ENCODE results near the gene AKIP1.
"Not testable (repeated sequence)": the region's sequence is repeated elsewhere in the genome, so short reads cannot be mapped to it uniquely, and the experiment has no call there.

The AKIP1 gene, protein sequence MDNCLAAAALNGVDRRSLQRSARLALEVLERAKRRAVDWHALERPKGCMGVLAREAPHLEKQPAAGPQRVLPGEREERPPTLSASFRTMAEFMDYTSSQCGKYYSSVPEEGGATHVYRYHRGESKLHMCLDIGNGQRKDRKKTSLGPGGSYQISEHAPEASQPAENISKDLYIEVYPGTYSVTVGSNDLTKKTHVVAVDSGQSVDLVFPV

DNA sequence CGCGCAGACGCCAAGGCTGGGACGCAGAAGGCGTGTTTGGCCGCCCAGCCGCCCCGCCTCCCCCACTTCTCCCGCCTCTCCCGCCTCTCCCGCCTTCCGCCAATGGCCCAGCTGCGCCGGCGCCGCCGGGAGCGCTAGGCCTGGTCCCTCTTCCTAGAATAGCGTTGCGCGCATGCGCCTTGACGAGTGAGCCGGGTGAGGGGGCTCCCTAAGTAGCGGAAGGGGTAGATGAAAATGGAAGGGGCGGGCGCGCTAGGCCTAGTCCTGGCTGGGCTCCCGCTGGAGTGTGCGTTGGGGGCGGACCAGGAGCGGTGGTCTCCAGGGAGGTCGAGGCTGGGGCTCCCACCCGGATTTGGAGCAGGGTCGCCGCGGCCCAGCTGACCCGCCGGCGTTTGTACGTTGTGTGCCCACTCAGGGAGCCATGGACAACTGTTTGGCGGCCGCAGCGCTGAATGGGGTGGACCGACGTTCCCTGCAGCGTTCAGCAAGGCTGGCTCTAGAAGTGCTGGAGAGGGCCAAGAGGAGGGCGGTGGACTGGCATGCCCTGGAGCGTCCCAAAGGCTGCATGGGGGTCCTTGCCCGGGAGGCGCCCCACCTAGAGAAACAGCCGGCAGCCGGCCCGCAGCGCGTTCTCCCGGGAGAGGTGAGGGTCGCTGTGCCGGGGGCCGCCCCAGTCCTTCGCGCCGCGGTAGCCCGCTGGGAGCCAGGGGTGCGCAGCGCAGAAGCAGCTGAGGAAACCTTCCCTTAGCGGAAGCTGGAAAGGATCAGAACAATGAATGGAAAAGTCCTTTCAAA is at the start of gene AKIP1:
TSS of gene AKIP1 (plus strand) at position 161 of the 795 bp plus-strand sequence. CDS start at position 422, 261 bp downstream.
- peak; percentile 55 to 69 (median 61) for DNase-seq (ENCODE audit: low read depth in 3 of 3)

DNA sequence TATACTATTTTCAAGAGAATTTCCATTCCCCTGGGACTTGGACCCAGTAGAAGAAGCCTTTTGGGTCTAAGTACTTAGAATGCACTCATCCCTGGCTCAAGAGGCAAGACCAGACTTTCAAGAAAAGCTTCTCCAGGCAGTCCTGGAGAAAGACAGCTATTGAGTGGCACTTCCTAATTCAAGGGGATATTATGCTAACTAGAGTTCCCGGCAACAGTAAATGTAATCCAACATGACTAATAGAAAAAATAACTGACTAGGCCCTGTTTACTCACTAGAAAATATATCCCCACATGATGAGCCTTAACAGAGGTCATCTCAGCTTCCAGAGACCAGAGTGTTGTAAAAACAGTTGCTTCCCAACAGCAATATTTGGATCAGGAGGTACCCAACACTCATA is 47.2 kb upstream of the AKIP1 start:
- no peak for DNase-seq (ENCODE audit: low read depth in 3 of 3)

DNA sequence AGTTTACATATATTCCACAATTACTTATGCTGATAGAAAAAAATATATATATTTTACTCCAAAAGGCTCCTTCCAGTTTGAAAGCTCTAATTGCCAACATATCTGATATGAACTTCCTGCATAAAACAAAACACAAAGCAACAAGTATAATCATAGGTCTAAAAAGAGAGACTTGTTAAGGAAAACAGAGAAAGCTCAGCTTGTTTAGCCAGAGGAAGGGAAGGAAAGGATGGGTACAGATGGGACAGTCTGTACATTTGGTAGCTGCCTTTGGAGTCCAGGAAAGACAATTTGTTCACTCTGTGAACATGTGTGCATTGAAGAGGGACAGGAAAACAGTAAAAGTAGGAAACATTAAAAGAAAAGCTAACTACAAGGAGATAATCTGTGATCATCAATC is 45.7 kb upstream of the AKIP1 start:
- DNase-seq (ENCODE audit: low read depth in 3 of 3): no peak

DNA sequence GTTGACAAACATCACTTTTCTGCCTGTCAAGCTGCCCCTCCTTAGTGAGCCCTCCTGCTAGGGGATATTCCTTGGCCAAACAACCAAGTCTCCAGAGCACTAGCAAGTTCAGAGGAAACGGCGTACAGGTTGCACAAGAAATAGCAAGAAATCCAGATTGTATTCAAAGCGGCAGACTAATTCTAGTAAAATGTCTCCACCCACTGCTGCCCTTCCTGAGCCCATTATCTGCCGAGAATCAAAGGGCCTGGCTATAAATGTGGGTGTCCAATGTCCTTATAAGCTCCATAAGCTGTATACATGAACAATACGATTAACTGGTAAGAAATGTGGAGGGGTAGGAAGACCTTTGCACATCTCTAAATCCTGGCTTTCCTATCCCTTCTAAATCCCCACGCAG is 44.0 kb upstream of the AKIP1 start:
- no peak for DNase-seq (ENCODE audit: low read depth in 3 of 3)

DNA sequence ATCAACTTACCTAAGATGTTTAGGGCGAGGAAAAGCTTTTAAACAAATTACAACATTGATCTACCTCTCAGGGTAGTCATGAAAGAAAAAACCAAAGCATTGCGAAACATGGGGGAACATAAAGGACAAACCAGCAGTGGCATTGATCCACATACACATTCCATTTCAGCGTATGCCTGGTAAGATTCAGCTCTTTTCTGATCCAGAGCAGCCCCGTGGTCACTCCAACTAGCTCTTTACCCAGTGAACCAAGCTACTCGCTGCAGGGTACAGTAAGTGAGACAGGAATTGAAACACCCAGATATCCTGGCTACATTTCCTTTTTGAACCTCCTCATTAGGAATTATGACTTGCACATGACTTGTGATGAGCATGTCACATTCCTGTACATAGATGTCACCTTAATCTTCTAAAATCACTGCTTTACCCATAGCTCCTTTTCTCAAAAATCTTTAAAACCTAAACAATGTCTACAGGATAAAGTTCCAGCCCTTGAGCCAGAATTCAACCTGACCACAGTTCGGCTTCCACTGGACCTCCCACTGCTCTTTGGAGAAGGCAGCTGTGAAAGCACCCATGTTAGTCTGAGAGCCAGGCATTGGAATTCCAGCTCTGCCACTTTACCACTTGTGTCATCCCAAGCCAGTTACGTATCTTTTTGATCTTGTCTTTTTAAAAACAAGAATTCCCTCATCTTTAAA is 42.9 kb upstream of the AKIP1 start:
- DNase-seq (ENCODE audit: low read depth in 3 of 3): no peak

DNA sequence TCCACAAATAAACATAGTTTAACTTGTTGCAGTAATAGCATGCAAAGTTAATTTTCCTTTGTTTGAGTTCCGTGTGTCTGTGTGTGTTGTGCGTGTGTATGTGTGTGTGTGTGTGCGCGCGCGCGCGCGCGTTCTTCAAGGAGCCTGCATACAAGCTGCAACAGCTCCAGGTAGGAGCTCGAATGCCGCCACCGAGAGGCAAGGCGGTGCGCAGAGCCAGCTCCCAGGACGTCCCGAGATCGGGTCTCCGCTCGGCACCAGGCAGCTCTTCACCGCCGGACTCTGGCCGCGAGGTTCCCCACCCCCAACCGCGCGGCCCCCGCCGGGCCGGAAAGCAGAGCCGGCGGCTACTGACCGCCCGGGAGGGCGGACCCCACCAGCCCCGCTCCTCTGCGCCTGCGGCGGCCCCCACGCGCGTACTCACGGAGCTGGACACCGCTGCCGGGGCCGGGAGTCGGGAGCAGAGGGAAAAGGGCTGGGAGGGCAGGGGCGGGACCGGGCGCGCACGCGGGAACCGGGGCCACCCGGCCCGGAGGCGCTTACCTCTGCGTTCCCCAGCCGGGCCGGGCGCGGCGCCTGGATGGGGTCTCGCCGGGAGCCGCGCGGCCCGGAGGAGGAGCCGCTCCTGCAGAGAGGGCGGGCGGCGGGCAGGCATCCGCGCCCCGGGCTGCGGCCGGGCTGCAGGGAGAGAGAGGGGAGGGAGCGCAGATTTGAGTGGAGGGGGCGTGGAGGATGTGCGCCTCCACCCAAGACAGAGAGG is 40.4 kb upstream of the AKIP1 start:
- peak in 1 of 3 experiments; percentile 0 for DNase-seq (ENCODE audit: low read depth in 3 of 3)

DNA sequence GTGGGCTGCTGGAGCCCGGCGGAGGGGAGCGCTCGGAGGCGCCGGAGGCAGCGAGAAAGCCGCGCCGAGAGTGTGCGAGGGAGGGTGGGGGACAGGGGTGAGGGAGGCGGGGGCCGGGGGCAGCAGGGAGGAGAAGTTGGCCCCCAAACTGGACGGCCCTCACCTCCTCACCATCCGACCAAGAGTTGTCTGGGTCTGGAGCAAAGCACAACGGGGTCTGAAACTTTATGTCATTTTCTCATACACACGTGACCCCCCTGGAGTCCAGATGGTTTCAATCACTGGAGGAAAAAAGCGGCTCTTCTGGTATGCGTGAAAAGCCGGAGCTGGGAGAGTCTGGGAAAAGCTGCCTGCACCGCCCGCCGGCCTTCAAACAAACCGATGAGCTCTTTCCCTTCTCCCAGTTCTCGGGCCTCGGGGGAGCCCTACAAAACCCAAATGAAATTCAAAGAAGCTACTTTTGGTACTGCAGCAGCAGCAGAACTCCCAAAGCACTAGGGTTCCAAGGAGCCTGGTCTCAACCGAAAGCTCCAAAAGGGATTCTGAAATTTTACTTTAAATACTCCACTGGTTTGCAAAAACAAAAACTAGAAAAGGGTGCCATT is 39.7 kb upstream of the AKIP1 start:
- DNase-seq (ENCODE audit: low read depth in 3 of 3): no peak

DNA sequence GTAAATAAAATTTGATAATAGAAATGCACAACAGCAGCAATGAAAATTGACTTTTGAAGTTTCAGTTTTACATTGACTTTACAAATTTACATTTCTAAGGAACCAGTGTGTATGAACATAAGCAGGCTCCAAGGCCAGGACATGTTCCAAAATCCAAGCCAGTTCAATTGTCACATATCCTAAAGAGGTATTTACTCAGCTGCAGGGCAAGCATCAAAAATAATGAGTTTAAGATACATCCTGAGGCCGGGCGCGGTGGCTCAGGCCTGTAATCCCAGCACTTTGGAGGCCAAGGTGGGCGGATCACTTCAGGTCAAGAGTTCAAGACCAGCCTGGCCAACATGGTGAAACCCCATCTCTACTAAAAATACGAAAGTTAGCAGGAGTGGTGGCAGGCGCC is 39.0 kb upstream of the AKIP1 start:
- no peak for DNase-seq (ENCODE audit: low read depth in 3 of 3)

DNA sequence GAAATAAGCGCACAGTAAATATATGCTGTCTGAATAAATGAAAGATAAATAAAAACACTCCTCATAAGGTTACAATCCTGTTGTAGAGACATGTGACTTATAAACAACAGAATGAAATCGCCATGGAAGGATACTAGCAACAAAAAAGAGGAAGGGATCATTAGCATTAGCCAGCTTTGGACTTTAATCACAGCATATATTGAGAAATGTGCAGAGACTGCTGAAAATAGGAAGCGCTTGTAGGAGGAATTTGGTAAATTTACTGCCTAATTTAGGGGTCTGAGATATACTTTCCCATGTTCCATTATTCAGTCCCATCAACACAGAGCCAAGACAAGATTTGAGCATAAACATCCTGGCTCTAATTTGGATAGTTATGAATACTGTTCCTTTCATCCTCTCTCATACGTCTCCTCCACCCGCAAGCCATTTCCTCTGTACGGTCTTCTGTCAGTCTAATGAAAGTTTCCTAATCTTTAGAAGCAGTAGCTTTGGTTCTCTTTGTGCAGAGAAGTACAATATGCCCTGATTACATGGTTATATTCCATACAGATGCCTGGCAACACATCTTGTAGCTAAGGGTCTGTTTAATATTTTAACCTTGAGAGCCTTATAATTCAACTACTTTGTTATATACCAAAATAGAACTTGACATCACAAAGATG is 37.1 kb upstream of the AKIP1 start:
- DNase-seq (ENCODE audit: low read depth in 3 of 3): no peak

DNA sequence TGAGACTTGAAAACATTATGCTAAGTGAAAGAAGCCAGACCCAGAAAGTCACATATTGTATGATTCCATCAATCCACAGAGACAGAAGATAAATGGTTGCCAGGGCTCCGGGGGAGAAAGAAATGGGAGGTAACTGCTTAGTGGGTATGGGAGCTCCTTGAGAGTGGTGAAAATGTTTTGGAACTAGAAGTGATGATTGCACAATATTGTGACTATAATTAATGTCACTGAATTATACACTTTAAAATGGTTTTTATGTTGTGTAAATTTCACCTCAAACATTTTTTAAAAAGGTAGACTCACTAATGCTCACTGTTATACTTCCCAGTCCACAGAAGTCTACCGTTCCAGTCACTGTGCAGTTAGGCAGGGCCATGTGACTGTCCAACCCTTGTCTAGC is 32.2 kb upstream of the AKIP1 start:
- no peak for DNase-seq (ENCODE audit: low read depth in 3 of 3)

DNA sequence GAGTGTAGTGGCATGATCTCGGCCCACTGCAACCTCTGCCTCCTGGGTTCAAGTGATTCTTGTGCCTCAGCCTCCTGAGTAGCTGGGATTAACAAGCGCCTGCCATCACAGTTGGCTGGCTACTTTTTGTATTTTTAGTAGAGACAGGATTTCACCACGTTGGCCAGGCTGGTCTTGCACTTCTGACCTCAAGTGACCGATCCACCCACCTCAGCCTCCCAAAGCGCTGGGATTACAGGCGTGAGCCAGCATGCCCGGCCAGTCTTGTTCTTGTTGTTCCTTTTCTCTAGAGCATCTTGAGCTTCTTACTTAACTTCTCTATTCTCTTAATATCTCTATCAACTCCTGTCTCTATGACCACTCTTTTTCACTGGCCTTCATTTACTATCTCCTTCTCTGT is 29.4 kb upstream of the AKIP1 start:
- not testable (repeated sequence) for DNase-seq (ENCODE audit: low read depth in 3 of 3)

DNA sequence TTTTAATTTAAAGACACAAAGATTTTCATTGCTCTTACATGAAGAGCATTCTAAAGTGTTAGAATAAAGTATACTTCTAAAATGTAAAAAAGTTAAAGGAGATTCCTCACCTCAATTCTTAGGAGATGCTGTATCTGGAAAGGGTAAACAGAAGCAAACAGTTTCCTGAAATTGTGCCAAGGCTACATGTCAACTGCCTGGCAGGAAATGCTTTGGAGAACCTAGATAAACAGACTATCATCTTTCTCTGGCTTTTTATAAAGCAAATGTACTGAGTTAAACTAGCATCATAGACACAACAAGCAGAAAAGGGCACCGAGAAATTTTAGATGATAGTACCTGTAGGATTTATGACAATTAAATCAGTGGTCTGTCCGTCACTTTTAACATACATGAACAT is 24.7 kb upstream of the AKIP1 start:
- DNase-seq (ENCODE audit: low read depth in 3 of 3): no peak

DNA sequence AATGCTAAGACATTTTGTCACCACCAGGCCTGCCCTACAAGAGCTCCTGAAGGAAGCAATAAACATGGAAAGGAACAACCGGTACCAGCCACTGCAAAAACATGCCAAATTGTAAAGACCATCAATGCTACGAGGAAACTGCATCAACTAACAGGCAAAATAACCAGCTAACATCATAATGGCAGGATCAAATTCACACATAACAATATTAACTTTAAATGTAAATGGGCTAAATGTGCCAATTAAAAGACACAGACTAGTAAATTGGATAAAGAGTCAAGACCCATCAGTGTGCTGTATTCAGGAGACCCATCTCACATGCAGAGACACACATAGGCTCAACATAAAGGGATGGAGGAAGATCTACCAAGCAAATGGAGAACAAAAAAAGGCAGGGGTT is 19.8 kb upstream of the AKIP1 start:
- not testable (repeated sequence) for DNase-seq (ENCODE audit: low read depth in 3 of 3)

DNA sequence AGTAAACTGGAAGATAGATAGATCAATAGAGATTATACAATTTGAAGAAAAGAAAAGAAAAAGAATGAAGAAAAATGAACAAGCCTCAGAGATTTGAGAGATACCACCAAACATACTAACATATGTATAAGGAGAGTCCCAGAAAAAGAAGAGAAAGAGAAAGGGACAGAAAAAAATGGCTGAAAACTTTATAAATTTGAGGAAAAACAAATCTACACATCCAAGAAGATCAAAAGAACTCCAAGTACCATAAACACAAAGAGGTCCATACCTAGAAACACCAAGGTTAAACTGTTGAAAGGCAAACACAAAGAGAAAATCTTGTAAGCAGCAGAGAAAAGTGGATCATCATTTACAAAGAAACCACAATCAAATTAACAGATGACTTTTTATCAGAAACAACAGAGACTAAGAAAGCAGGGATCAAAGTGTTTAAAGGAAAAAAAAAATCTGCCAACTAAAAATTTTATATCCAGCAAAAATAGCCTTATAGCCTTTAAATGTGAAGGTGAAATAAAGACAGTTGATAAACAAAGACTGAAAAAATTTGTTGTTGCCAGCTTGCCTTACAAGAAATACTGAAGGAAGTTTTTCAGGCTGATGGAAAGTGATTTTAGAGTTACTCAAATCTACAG is 11.8 kb upstream of the AKIP1 start:
- no peak for DNase-seq (ENCODE audit: low read depth in 3 of 3)

DNA sequence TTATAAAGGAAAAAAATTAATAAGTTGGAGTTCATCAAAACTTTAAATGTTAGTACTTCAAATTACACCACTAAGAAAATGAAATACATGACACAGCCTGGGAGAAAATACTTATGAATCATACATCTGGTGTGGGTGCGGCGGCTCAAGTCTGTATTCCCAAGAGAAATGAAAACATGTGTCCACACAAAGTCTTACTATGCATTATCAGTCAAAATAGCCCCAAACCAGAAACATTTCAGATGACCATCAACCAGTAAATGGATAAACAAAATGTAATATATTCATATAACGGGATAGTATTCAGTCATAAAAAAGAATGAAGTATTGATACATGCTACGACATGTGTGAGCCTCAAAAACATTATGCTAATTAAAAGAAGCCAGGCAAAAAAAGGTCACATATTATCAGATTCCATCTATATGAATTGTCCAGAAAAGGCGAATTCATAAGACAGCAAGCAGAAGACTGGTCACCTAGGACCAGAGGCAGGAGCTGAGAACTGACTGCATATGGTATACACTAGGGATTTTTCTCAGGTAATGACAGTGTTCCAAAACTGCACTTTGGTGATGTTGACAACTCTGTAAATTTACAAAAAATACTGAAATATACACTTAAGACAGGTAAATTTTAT is 5.3 kb upstream of the AKIP1 start:
- DNase-seq (ENCODE audit: low read depth in 3 of 3): no peak

DNA sequence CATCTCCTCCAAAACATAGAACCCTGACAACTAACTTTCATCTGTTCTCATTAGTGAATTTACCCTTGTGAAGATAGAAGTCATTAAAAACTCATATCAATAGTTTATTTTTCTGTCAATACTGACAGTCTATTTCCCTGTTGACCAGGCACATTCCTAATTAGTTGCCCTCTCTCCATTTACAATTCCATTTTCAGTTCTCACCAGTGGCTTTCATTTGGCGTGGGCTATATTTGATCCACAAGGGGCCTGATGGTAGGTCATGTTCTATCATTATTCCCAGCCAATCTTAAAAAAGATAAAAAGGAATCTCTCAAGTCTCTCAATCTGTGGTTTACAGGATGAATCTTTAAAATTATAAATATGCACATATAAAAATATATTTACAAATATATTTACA is 3.9 kb upstream of the AKIP1 start:
- no peak for DNase-seq (ENCODE audit: low read depth in 3 of 3)

DNA sequence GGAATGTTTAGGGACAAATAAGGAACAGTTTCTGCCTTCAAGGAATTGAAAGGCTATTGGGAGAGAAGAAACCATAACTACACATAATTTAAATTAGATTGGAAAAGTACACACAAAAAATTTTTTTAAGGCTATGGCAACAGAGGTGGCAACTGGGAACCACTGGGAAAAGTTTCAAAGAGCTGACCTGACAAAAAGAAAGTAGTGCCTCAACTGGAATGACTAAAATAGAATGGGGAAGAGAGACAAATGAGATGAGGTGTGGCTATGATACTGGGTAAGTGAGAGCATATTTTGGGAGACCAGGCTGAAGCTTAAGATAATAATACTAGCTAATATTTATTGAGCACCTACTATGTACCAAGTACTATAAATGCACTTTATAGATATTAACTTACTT is 2.9 kb upstream of the AKIP1 start:
- DNase-seq (ENCODE audit: low read depth in 3 of 3): no peak

DNA sequence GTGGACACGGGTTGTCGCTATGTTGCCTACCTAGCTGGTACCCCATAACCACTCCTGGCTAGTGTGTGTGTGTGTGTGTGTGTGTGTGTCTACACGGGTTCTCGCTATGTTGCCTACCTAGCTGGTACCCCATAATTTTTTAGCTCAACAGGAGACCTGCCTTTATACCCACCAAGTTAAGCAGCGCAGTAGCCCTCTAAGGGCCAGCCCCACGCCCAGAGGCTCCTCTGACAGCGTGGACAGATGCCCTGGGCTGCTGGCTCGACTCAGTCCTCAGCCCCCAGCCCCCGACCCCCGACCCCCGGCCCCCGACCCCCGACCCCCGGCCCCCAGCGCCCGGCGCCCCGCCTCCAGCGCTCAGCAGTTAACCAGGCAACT is 351 bp upstream of the AKIP1 start:
- no peak for DNase-seq (ENCODE audit: low read depth in 3 of 3)

DNA sequence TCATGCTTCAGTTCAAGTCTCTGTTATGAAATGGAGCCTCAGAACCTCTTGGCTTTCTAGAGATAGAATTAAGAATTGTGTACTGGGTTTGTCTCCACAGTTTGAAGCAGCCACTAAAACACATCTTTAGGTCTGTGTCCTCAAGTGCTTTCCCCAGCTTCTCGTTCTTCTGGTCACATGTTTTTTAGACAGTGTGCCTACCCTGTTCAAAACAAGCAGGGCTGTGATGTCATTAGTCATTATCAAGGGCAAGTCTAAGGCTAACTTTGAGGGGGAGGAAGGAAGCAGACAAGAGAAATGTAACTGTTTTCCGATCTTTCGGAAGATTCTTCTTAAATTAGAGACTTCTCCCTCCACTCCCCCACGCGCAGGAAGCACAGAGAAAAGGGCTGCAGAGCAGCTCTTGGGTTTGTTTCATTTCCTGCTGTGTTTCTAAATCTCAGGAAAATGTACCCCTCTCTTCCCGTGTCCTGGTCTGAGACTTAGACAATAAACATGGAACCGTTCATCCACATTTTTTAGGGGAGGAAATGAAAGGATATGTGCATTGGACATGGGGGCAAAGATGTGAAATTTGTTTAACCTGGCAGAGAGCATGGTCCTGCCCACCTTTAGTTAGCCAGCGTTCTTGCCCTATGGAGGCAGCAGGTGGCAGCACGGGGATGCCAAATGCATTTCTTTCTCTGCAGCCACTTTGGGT is 3.1 kb downstream of the AKIP1 start:
- peak in 1 of 3 experiments; percentile 22 for DNase-seq (ENCODE audit: low read depth in 3 of 3)

DNA sequence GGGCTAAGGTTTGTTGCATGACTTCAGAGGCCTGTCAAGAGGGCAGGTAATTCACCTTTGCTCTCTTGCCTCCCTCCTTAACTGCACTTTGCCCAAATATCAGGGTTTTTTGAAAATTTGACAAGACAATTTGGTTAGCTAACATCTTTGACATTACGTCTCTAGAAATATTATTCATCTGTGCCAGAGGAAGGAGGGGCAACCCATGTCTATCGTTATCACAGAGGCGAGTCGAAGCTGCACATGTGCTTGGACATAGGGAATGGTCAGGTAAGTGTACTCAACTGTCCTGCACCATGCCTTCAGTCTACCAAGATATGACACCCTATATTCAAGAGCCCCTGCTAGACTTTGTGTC is 3.7 kb downstream of the AKIP1 start:
- DNase-seq (ENCODE audit: low read depth in 3 of 3): no peak
